ENCODE data around the gene KLHL20. TPM values are rescaled to one million over a fixed set of nuclear protein-coding genes. Genes with fewer than 3 reads are reported as not detected.
"Not testable (repeated sequence)": the region's sequence is repeated elsewhere in the genome, so short reads cannot be mapped to it uniquely, and the experiment has no call there.

The KLHL20 gene
- total and polyA plus RNA-seq, 2 donors (not counting 3 experiments of a cell fraction or from before 2014, with no cell fraction given): 14.0 to 26.9 TPM

- no TSS peak for BruUV-seq (replicated peaks)
- DNase-seq (ENCODE audit: low read depth, low spot score) (no peak), FAIRE-seq (no peak)
- Histone ChIP-seq H3K27ac (ENCODE audit: insufficient read depth, low read depth, low read length) (no peak overlapping the region), H3K4me2 (ENCODE audit: insufficient read depth, low read length) (no peak overlapping the region), H3K9me3 (replicated peaks; ENCODE audit: control insufficient read depth, insufficient read depth, low read length) (no peaks in the 10 kb centered on the region), H2AFZ (ENCODE audit: low read depth, low read length) (no peak overlapping the region), H4K20me1 (replicated peaks; ENCODE audit: control insufficient read depth, extremely low read depth, insufficient read depth, low read length) (no peaks in the 10 kb centered on the region), H3K4me3 (replicated peaks in 1 of 3; ENCODE audit: insufficient read depth in 1 of 3, low read depth in 1 of 3, low read length in 3 of 3) (no peak overlapping the region), H3K79me2 (ENCODE audit: control insufficient read depth, insufficient read depth, low read length) (no peaks in the 10 kb centered on the region), H3K9me1 (replicated peaks; ENCODE audit: control insufficient read depth, extremely low read depth, insufficient read depth, low read length) (no peaks in the 10 kb centered on the region), H3K9ac (replicated peaks; ENCODE audit: extremely low read depth, insufficient read depth, low read length) (no peak overlapping the region), H3K36me3 (ENCODE audit: control insufficient read depth in 2 of 2, extremely low read depth in 1 of 2, insufficient read depth in 2 of 2, low read length in 2 of 2) (no peaks in the 10 kb centered on the region), H3K4me1 (ENCODE audit: control insufficient read depth, extremely low read depth, insufficient read depth, low read length) (no peaks in the 10 kb centered on the region), H3K27me3 (ENCODE audit: control insufficient read depth in 2 of 2, insufficient read depth in 2 of 2, low read length in 2 of 2) (peaks cover 3 to 6% of the 10 kb centered on the region in 2 experiments)
- intact Hi-C loops (cut with micrococcal nuclease) (no loop called here), dilution Hi-C loops (cut with MboI; ENCODE audit: extremely low pct_ligation_motif_present, low sequenced_read_pairs) (no loop called here)
- ChIA-PET POLR2A (interaction anchor here (0.7 kb wide), 1 partner anchor 114 kb away, joined by 3 read pairs; no protein-coding TSS in a partner anchor), CTCF (interaction anchor here (1.0 kb wide), 1 partner anchor 11 kb away, joined by 3 read pairs; no protein-coding TSS in a partner anchor)
- TF ChIP-seq POLR2A (IDR thresholded peaks at IDR 0.05; ENCODE audit: low read depth, low read length): no peak
- TF ChIP-seq EZH2 (IDR thresholded peaks at IDR 0.05; ENCODE audit: borderline replicate concordance, low read depth, low read length, severe bottlenecking): no peak
- no peak for TF ChIP-seq FOS (IDR thresholded peaks at IDR 0.05; ENCODE audit: borderline replicate concordance, insufficient read depth, low read length)
- TF ChIP-seq POLR2AphosphoS5 (IDR thresholded peaks at IDR 0.05; ENCODE audit: insufficient read depth, low read depth, low read length): no peak
Observed at GRCh38 chr1:173693238-173693637, 21.5 kb upstream of the KLHL20 start.

GRCh38 chr1:173701299-173701698 is 13.5 kb upstream of the KLHL20 start:
- not testable (repeated sequence) for FAIRE-seq; BruUV-seq (replicated peaks); H4K20me1 ChIP-seq (replicated peaks; ENCODE audit: control insufficient read depth, extremely low read depth, insufficient read depth, low read length)

More at GRCh38 chr1:173701299-173701698, 13.5 kb upstream of the KLHL20 start:
- H3K27me3 ChIP-seq (ENCODE audit: control insufficient read depth in 2 of 2, insufficient read depth in 2 of 2, low read length in 2 of 2); CTCF ChIA-PET; H3K4me2 ChIP-seq (ENCODE audit: insufficient read depth, low read length); H3K27ac ChIP-seq (ENCODE audit: insufficient read depth, low read depth, low read length); H3K9me1 ChIP-seq (replicated peaks; ENCODE audit: control insufficient read depth, extremely low read depth, insufficient read depth, low read length); POLR2A ChIA-PET; H3K36me3 ChIP-seq (ENCODE audit: control insufficient read depth in 2 of 2, extremely low read depth in 1 of 2, insufficient read depth in 2 of 2, low read length in 2 of 2); H3K79me2 ChIP-seq (ENCODE audit: control insufficient read depth, insufficient read depth, low read length); DNase-seq (ENCODE audit: low read depth, low spot score); H3K9me3 ChIP-seq (replicated peaks; ENCODE audit: control insufficient read depth, insufficient read depth, low read length); intact Hi-C loops (cut with micrococcal nuclease); dilution Hi-C loops (cut with MboI; ENCODE audit: extremely low pct_ligation_motif_present, low sequenced_read_pairs); H3K9ac ChIP-seq (replicated peaks; ENCODE audit: extremely low read depth, insufficient read depth, low read length); H2AFZ ChIP-seq (ENCODE audit: low read depth, low read length); H3K4me1 ChIP-seq (ENCODE audit: control insufficient read depth, extremely low read depth, insufficient read depth, low read length); H3K4me3 ChIP-seq (replicated peaks in 1 of 3; ENCODE audit: insufficient read depth in 1 of 3, low read depth in 1 of 3, low read length in 3 of 3): not testable (repeated sequence)

Measured in endothelial cell of umbilical vein (primary cell).